NK-92 (cell line): ENCODE measurements around the gene DGAT2.

Source experiments
- DNase-seq: peaks from one replicate; lab custom pipeline; 2025; ENCODE audit not compliant: unreplicated experiment; lab: John Stamatoyannopoulos, UW

Gene DGAT2

GRCh38 chr11:75778962-75779361, 10.4 kb downstream of the DGAT2 start:
- no peak for DNase-seq

- no peak for DNase-seq
Observed at GRCh38 chr11:75779960-75780359, 11.4 kb downstream of the DGAT2 start.

GRCh38 chr11:75780888-75781287, 12.3 kb downstream of the DGAT2 start:
- DNase-seq = no peak

- no peak for DNase-seq
Observed at GRCh38 chr11:75781296-75781695, 12.7 kb downstream of the DGAT2 start.

- DNase-seq = no peak
Observed at GRCh38 chr11:75781831-75782230, 13.3 kb downstream of the DGAT2 start.

GRCh38 chr11:75782540-75783263, 14.1 kb downstream of the DGAT2 start:
- DNase-seq = no peak

- DNase-seq = no peak
Observed at GRCh38 chr11:75783416-75784084, 15.0 kb downstream of the DGAT2 start.

GRCh38 chr11:75784085-75784478, 15.5 kb downstream of the DGAT2 start:
- no peak for DNase-seq

- DNase-seq = no peak
Observed at GRCh38 chr11:75784506-75784905, 15.9 kb downstream of the DGAT2 start.

GRCh38 chr11:75785187-75785586, 16.6 kb downstream of the DGAT2 start:
- no peak for DNase-seq

- DNase-seq = no peak
Observed at GRCh38 chr11:75786101-75786736, 17.6 kb downstream of the DGAT2 start.

- DNase-seq = no peak
Observed at GRCh38 chr11:75789521-75789920, 20.9 kb downstream of the DGAT2 start.

GRCh38 chr11:75790986-75791385, 22.4 kb downstream of the DGAT2 start:
- no peak for DNase-seq

- DNase-seq = no peak
Observed at GRCh38 chr11:75792127-75792731, 23.7 kb downstream of the DGAT2 start.

GRCh38 chr11:75792997-75793800, 24.6 kb downstream of the DGAT2 start:
- no peak for DNase-seq

GRCh38 chr11:75793966-75794365, 25.4 kb downstream of the DGAT2 start:
- no peak for DNase-seq

- DNase-seq = no peak
Observed at GRCh38 chr11:75795276-75796090, 26.9 kb downstream of the DGAT2 start.

GRCh38 chr11:75796091-75796435, 27.5 kb downstream of the DGAT2 start:
- no peak for DNase-seq

GRCh38 chr11:75797116-75797515, 28.5 kb downstream of the DGAT2 start:
- no peak for DNase-seq

- DNase-seq = no peak
Observed at GRCh38 chr11:75797792-75798191, 29.2 kb downstream of the DGAT2 start.
